HCT116 (cell line): ENCODE measurements around the gene ACTN1. TPM values are rescaled to one million over a fixed set of nuclear protein-coding genes. Genes with fewer than 3 reads are reported as not detected.

ENCODE experiments used
- ATAC-seq: fragments of 200-7000 bp; cut with Tn5 transposase; 2 replicates; pipeline ENCODE4 v1.9.1; 2020; ENCODE audit warnings: mild to moderate bottlenecking, moderate library complexity
- BruUV-seq: library from RNA; stranded (reverse); fragments of 400-500 nt; replicated peaks from 2 replicates; lab custom pipeline; 2021; lab: Mats Ljungman, UMichigan
- CTCF ChIA-PET: fragments of 300-600 bp; sonication (Branson Sonifier 250); formaldehyde crosslinking; loops from one replicate; lab custom pipeline; 2021; ENCODE audit warnings: antibody characterized with exemption; lab: Charles Lee
- POLR2A ChIA-PET: fragments of 300-600, 350-600 bp; sonication (Branson Sonifier 250); formaldehyde crosslinking; loops from one replicate; lab custom pipeline; 2021; ENCODE audit warnings: antibody characterized with exemption; lab: Charles Lee
- RAD21 ChIA-PET, 2 experiments: fragments of 300-600 bp; sonication (Branson Sonifier 250); formaldehyde crosslinking; loops; one replicate each; lab custom pipeline; 2023; ENCODE audit warnings: low total read pairs in 2 of 2; ENCODE audit not compliant: uncharacterized antibody in 2 of 2, unreplicated experiment in 2 of 2, low non-redundant PET in 1 of 2; lab: Charles Lee
- DNase-seq: peaks from one replicate; pipeline ENCODE4 v3.0.0-alpha.2; 2010; ENCODE audit warnings: low read depth, low spot score
- H2AFZ ChIP-seq: fragments of 200-600 bp; shearing (Covaris generic), sonication (generic); 2 replicates; pipeline ENCODE4 v1.6.1; 2017; ENCODE audit warnings: low read depth, mixed run types, mixed read lengths, antibody characterized with exemption, low read length; ENCODE audit not compliant: poor library complexity, severe bottlenecking
- H3K27ac ChIP-seq: 2 replicates; pipeline ENCODE4 v1.5.1; 2012; ENCODE audit warnings: low read depth, low read length
- H3K27me3 ChIP-seq: fragments of 200-600 bp; sonication (generic); 2 replicates; pipeline ENCODE4 v1.6.1; 2016; ENCODE audit warnings: mixed run types, low read length, mixed read lengths; ENCODE audit not compliant: insufficient read depth
- H3K36me3 ChIP-seq, 2 experiments: fragments of 200-500 bp in 1 of 2; fragments of 200-600 bp in 1 of 2; sonication (Bioruptor generic) in 1 of 2; sonication (generic) in 1 of 2; 2 replicates each; pipeline versions ENCODE4 v1.5.1 to v1.6.1; 2014 to 2016; ENCODE audit warnings: low read length in 2 of 2, inconsistent platforms in 1 of 2, mixed read lengths in 1 of 2, mixed run types in 1 of 2; ENCODE audit not compliant: insufficient read depth in 2 of 2, control insufficient read depth in 1 of 2
- H3K4me1 ChIP-seq, 2 experiments: fragments of 200-600 bp in 1 of 2; sonication (generic) in 1 of 2; 2 replicates each; pipeline versions ENCODE4 v1.5.1 to v1.6.1; 2012 to 2017; ENCODE audit warnings: low read length in 2 of 2, inconsistent platforms in 1 of 2, mild to moderate bottlenecking in 1 of 2, mixed read lengths in 1 of 2, mixed run types in 1 of 2, moderate library complexity in 1 of 2; ENCODE audit not compliant: insufficient read depth in 2 of 2, control insufficient read depth in 1 of 2
- H3K4me2 ChIP-seq: fragments of 200-600 bp; sonication (generic); 2 replicates; pipeline ENCODE4 v1.6.1; 2017; ENCODE audit warnings: mixed run types, low read length, mixed read lengths
- H3K4me3 ChIP-seq, 2 experiments: fragments of 200-600 bp in 1 of 2; sonication (generic) in 1 of 2; replicated peaks in 1 of 2; 2 replicates each; pipeline ENCODE4 v1.5.1; 2011 to 2016; ENCODE audit warnings: low read length in 2 of 2, control low read depth in 1 of 2, low read depth in 1 of 2, mild to moderate bottlenecking in 1 of 2, mixed read lengths in 1 of 2, mixed run types in 1 of 2
- H3K79me2 ChIP-seq: fragments of 200-600 bp; sonication (generic); 2 replicates; pipeline ENCODE4 v1.6.1; 2017; ENCODE audit warnings: mild to moderate bottlenecking, mixed run types, low read length, moderate library complexity, mixed read lengths; ENCODE audit not compliant: insufficient read depth
- H3K9ac ChIP-seq: fragments of 200-600 bp; sonication (generic); 2 replicates; pipeline ENCODE4 v1.6.1; 2016; ENCODE audit warnings: low read length, mixed read lengths
- H3K9me2 ChIP-seq: fragments of 200-600 bp; sonication (generic), shearing (Covaris generic); 2 replicates; pipeline ENCODE4 v1.6.1; 2017; ENCODE audit warnings: mixed run types, mild to moderate bottlenecking, moderate library complexity; ENCODE audit not compliant: insufficient read depth
- H3K9me3 ChIP-seq, 2 experiments: fragments of 200-500 bp in 1 of 2; fragments of 200-600 bp in 1 of 2; sonication (Bioruptor generic) in 1 of 2; sonication (generic) in 1 of 2; 2 replicates each; pipeline ENCODE4 v1.6.1; 2014 to 2017; ENCODE audit warnings: low read length in 2 of 2, mixed read lengths in 2 of 2, inconsistent platforms in 1 of 2, low read depth in 1 of 2, mild to moderate bottlenecking in 1 of 2, mixed run types in 1 of 2, moderate library complexity in 1 of 2; ENCODE audit not compliant: control insufficient read depth in 1 of 2, insufficient read depth in 1 of 2
- H4K20me1 ChIP-seq: fragments of 200-600 bp; sonication (generic), shearing (Covaris generic); 2 replicates; pipeline ENCODE4 v1.6.1; 2017; ENCODE audit warnings: mixed run types, mild to moderate bottlenecking, moderate library complexity; ENCODE audit not compliant: insufficient read depth
- ATF3 ChIP-seq: IDR thresholded peaks from 2 replicates; pipeline ENCODE4 v1.6.1; 2012
- CBX3 ChIP-seq: IDR thresholded peaks from 2 replicates; pipeline ENCODE4 v1.6.1; 2012; ENCODE audit warnings: low read depth
- CTCF ChIP-seq, 3 experiments: fragments of 200-600 bp in 1 of 3; sonication (generic) in 1 of 3; IDR thresholded peaks in 2 of 3; conservative IDR thresholded peaks in 1 of 3; 2 replicates each; pipeline ENCODE4 v1.5.1; 2012 to 2017; ENCODE audit warnings: low read depth in 2 of 3, low read length in 2 of 3, antibody characterized with exemption in 1 of 3, borderline replicate concordance in 1 of 3, control low read depth in 1 of 3, mild to moderate bottlenecking in 1 of 3, mixed read lengths in 1 of 3, mixed run types in 1 of 3, moderate library complexity in 1 of 3; ENCODE audit not compliant: insufficient read depth in 1 of 3
- EGR1 ChIP-seq: IDR thresholded peaks from 2 replicates; pipeline ENCODE4 v1.6.1; 2012; ENCODE audit warnings: low read depth
- EZH2 ChIP-seq: fragments of 200-600 bp; sonication (generic); IDR thresholded peaks from 2 replicates; pipeline ENCODE4 v1.6.1; 2017; ENCODE audit warnings: antibody characterized with exemption, mixed run types
- FOSL1 ChIP-seq: IDR thresholded peaks from 2 replicates; pipeline ENCODE4 v1.6.1; 2012; ENCODE audit warnings: low read depth
- POLR2A ChIP-seq: IDR thresholded peaks from 2 replicates; pipeline ENCODE4 v1.7.0; 2011; ENCODE audit warnings: borderline replicate concordance; ENCODE audit not compliant: insufficient read depth, insufficient read length; ENCODE audit errors: extremely low read depth
- RAD21 ChIP-seq: IDR thresholded peaks from 2 replicates; pipeline ENCODE4 v1.6.1; 2012; ENCODE audit warnings: low read depth, mild to moderate bottlenecking
- REST ChIP-seq: IDR thresholded peaks from 2 replicates; pipeline ENCODE4 v1.6.1; 2012; ENCODE audit warnings: low read depth
- SIN3A ChIP-seq: IDR thresholded peaks from 2 replicates; pipeline ENCODE4 v1.6.1; 2012; ENCODE audit warnings: low read depth
- SP1 ChIP-seq: IDR thresholded peaks from 2 replicates; pipeline ENCODE4 v1.6.1; 2012; ENCODE audit warnings: low read depth
- YY1 ChIP-seq: IDR thresholded peaks from 2 replicates; pipeline ENCODE4 v1.6.1; 2011; ENCODE audit warnings: low read length, low read depth, moderate library complexity, mild to moderate bottlenecking; ENCODE audit not compliant: insufficient replicate concordance; ENCODE audit errors: extremely low read depth
- ZBTB33 ChIP-seq: IDR thresholded peaks from 2 replicates; pipeline ENCODE4 v1.6.1; 2011; ENCODE audit warnings: mild to moderate bottlenecking, low read length, moderate library complexity; ENCODE audit not compliant: insufficient replicate concordance; ENCODE audit errors: extremely low read depth
- ZFX ChIP-seq: fragments of 450-650 bp; IDR thresholded peaks from 2 replicates; pipeline ENCODE4 v1.6.1; 2017
- ZNF274 ChIP-seq: fragments of 200-500 bp; sonication (Bioruptor generic); IDR thresholded peaks from 2 replicates; pipeline ENCODE4 v1.6.1; 2014; ENCODE audit warnings: mild to moderate bottlenecking, low read depth, low read length, inconsistent platforms
- intact Hi-C: fragments of 100-400 bp; cut with micrococcal nuclease; formaldehyde crosslinking; loops from 2 replicates; pipeline ENCODE4 v1.10.0; 2022
- total RNA-seq: library from RNA; stranded (reverse); gene quantifications from one replicate; pipeline ENCODE4 v1.2.1, GENCODE V29; 2021; ENCODE audit not compliant: unreplicated experiment

The ACTN1 gene
- total RNA-seq, 1 experiment from 2014 or later = 123 TPM

GRCh38 chr14:68970038-68970612 lies 9.0 kb downstream of the ACTN1 start (continued):
- TF ChIP-seq EGR1 (no peak), ZNF274 (no peak), SIN3A (no peak), ZBTB33 (no peak), SP1 (no peak), POLR2A (no peak), FOSL1 (no peak)

GRCh38 chr14:68969278-68970033 lies 9.6 kb downstream of the ACTN1 start:
- peaks cover 27% of the 10 kb centered on the region in 2 experiments for H3K4me1 ChIP-seq
- H3K4me3 ChIP-seq = no peak overlapping the region
- ATAC-seq (no peak), DNase-seq (no peak)
- ChIA-PET POLR2A (no interaction called here), RAD21 (interaction anchor here in 1 of 2 experiments (0.5 kb wide), 1 partner anchor 47 kb away, joined by 3 read pairs; no protein-coding TSS in a partner anchor), CTCF (no interaction called here)
- H3K9me2 ChIP-seq = no peaks in the 10 kb centered on the region
- H3K36me3 ChIP-seq = peaks cover 4 to 13% of the 10 kb centered on the region in 2 experiments; a peak in 3 of 4 replicates
- no peak overlapping the region for H3K4me2 ChIP-seq
- no peak overlapping the region for H3K27ac ChIP-seq
- no peak overlapping the region for H2AFZ ChIP-seq
- intact Hi-C loops = no loop called here
- BruUV-seq = no TSS peak
- H3K9ac ChIP-seq = no peak overlapping the region
- no peaks in the 10 kb centered on the region for H3K27me3 ChIP-seq
- H3K79me2 ChIP-seq = peaks cover 98% of the 10 kb centered on the region
- no peaks in the 10 kb centered on the region for H3K9me3 ChIP-seq
- H4K20me1 ChIP-seq = 0 out of 2 replicates have a peak, but pooled peaks cover 4% of the 10 kb centered on the region
- TF ChIP-seq POLR2A = no peak
- no peak for TF ChIP-seq ZFX
- TF ChIP-seq EZH2 = no peak
- TF ChIP-seq CBX3 = no peak
- TF ChIP-seq ATF3 = no peak
- TF ChIP-seq REST = no peak
- TF ChIP-seq EGR1 = no peak
- TF ChIP-seq RAD21 = no peak
- TF ChIP-seq CTCF (IDR thresholded peaks at IDR 0.05 in 2 of 3, conservative IDR thresholded peaks at IDR 0.05 in 1 of 3; ENCODE audit: borderline replicate concordance in 1 of 3, insufficient read depth in 1 of 3, low read depth in 2 of 3, low read length in 2 of 3) = no peak
- TF ChIP-seq YY1 = no peak
